Naive thymus-derived CD4-positive, alpha-beta T cell (primary cell): ENCODE results near the gene EPHB4. TPM values are rescaled to one million over a fixed set of nuclear protein-coding genes. Genes with fewer than 3 reads are reported as not detected.
"Not testable (repeated sequence)": the region's sequence is repeated elsewhere in the genome, so short reads cannot be mapped to it uniquely, and the experiment has no call there.

Source experiments
- ATAC-seq: fragments of 150-1000 bp; cut with Tn5 transposase; 2 replicates; pipeline ENCODE4 v1.10.0; 2021; ENCODE audit warnings: mild to moderate bottlenecking, moderate library complexity
- CTCF ChIA-PET: fragments of 350-600 bp; sonication (Branson Sonifier 250); formaldehyde crosslinking; loops from one replicate; lab custom pipeline; 2021; ENCODE audit warnings: antibody characterized with exemption; lab: Charles Lee
- POLR2A ChIA-PET: fragments of 350-600 bp; sonication (Branson Sonifier 250); formaldehyde crosslinking; loops from one replicate; lab custom pipeline; 2021; ENCODE audit warnings: antibody characterized with exemption, inconsistent platforms; lab: Charles Lee
- DNase-seq, 9 donors: peaks; one replicate each; pipeline versions ENCODE4 v3.0.0 to v3.0.0-alpha.2; 2020 to 2022; ENCODE audit warnings: mixed read lengths in 1 of 9
- H3K27ac ChIP-seq: one replicate; pipeline ENCODE4 v1.7.0; 2013; ENCODE audit warnings: mild to moderate bottlenecking, low read depth, low read length, moderate library complexity
- H3K27me3 ChIP-seq, 2 donors: one replicate each; pipeline ENCODE4 v1.7.0; 2013; ENCODE audit warnings: low read length in 2 of 2, mild to moderate bottlenecking in 2 of 2, moderate library complexity in 2 of 2; ENCODE audit not compliant: control insufficient read depth in 2 of 2, insufficient read depth in 2 of 2
- H3K36me3 ChIP-seq, 3 experiments: 1 replicate in 2 of 3; 2 replicates in 1 of 3; pipeline ENCODE4 v1.7.0; 2013; ENCODE audit warnings: low read length in 3 of 3, mild to moderate bottlenecking in 3 of 3, moderate library complexity in 1 of 3; ENCODE audit not compliant: insufficient read depth in 3 of 3, control insufficient read depth in 2 of 3
- H3K4me1 ChIP-seq, 2 donors: one replicate each; pipeline ENCODE4 v1.7.0; 2013; ENCODE audit warnings: low read length in 2 of 2, mild to moderate bottlenecking in 2 of 2, moderate library complexity in 1 of 2; ENCODE audit not compliant: control insufficient read depth in 2 of 2, insufficient read depth in 2 of 2
- H3K4me3 ChIP-seq: 2 replicates; pipeline ENCODE4 v1.7.0; 2013; ENCODE audit warnings: mild to moderate bottlenecking, low read length
- H3K9me3 ChIP-seq, 3 experiments: 1 replicate in 2 of 3; 2 replicates in 1 of 3; pipeline ENCODE4 v1.7.0; 2013; ENCODE audit warnings: low read length in 3 of 3; ENCODE audit not compliant: control insufficient read depth in 2 of 3
- H3K27ac Mint-ChIP-seq, 9 donors: one replicate each; pipeline ENCODE4 v1.8.0; 2020 to 2022; ENCODE audit warnings: mixed read lengths in 9 of 9, mild to moderate bottlenecking in 8 of 9, moderate library complexity in 5 of 9, inconsistent platforms in 2 of 9
- H3K27me3 Mint-ChIP-seq, 5 donors: one replicate each; pipeline ENCODE4 v1.8.0; 2021 to 2022; ENCODE audit warnings: mixed read lengths in 5 of 5, mild to moderate bottlenecking in 1 of 5
- H3K36me3 Mint-ChIP-seq, 5 donors: one replicate each; pipeline ENCODE4 v1.8.0; 2020 to 2022; ENCODE audit warnings: mixed read lengths in 5 of 5, mild to moderate bottlenecking in 3 of 5, inconsistent platforms in 1 of 5
- H3K4me1 Mint-ChIP-seq, 7 donors: one replicate each; pipeline ENCODE4 v1.8.0; 2020 to 2022; ENCODE audit warnings: mixed read lengths in 7 of 7, mild to moderate bottlenecking in 3 of 7, inconsistent platforms in 1 of 7
- H3K4me3 Mint-ChIP-seq, 10 donors: one replicate each; pipeline ENCODE4 v1.8.0; 2020 to 2022; ENCODE audit warnings: mild to moderate bottlenecking in 10 of 10, mixed read lengths in 10 of 10, moderate library complexity in 6 of 10, inconsistent platforms in 2 of 10
- H3K9me3 Mint-ChIP-seq, 11 donors: one replicate each; pipeline ENCODE4 v1.8.0; 2020 to 2022; ENCODE audit warnings: mixed read lengths in 11 of 11, mild to moderate bottlenecking in 4 of 11, inconsistent platforms in 1 of 11, moderate library complexity in 1 of 11
- intact Hi-C, 2 donors: fragments of 100-400 bp; cut with micrococcal nuclease; formaldehyde crosslinking; loops; one replicate each; pipeline ENCODE4 v1.15.1; 2023
- polyA plus RNA-seq, 2 donors: library from polyadenylated mRNA; unstranded; fragments of 300-500 nt; fragmentation: Illumina TruSeq; gene quantifications; one replicate each; pipeline ENCODE4 v1.2.3, GENCODE V29; 2021
- total RNA-seq, 6 experiments: library from RNA in 5 of 6; stranded (reverse) in 5 of 6; gene quantifications; 1 replicate in 5 of 6; 2 replicates in 1 of 6; pipeline ENCODE4 v1.2.3 and lab custom pipeline; 2021 to 2026

Gene EPHB4
- total and polyA plus RNA-seq, 7 experiments from 2014 or later = 0.23 to 13.2 (median 7.3) TPM; not detected in 1

DNA sequence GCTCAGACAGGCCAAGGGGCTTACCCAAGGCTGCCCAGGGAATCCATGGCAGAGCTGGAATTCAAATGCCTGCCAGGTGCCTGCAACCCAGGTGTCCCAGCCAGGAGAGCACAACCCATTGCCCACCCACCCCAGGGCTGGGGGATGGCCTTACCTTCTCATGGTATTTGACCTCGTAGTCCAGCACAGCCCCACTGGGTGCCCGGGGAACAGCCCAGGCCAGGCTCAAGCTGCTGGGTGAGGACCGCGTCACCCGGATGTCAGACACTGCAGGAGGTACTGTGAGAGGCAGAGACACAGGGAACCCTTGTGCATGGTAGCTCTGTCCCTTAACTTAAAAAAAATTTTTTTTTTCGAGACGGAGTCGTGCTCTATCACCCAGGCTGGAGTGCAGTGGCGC, 9.0 kb downstream of the EPHB4 start:
- no peaks in the 10 kb centered on the region for H3K36me3 ChIP-seq
- Mint-ChIP-seq H3K27ac (no peak overlapping the region), H3K9me3 (no peaks in the 10 kb centered on the region), H3K4me1 (peaks cover 0 to 2% (median 0%) of the 10 kb centered on the region in 7 donors), H3K36me3 (peaks cover 0 to 19% (median 0%) of the 10 kb centered on the region in 5 donors), H3K27me3 (no peaks in the 10 kb centered on the region), H3K4me3 (no peak overlapping the region)
- no peaks in the 10 kb centered on the region for H3K9me3 ChIP-seq
- no peak for ATAC-seq
- H3K4me1 ChIP-seq = no peaks in the 10 kb centered on the region
- DNase-seq = no peak
- intact Hi-C loops = no loop called here
- H3K27ac ChIP-seq = no peak overlapping the region
- CTCF ChIA-PET = no interaction called here
- POLR2A ChIA-PET = no interaction called here
- no peaks in the 10 kb centered on the region for H3K27me3 ChIP-seq
- H3K4me3 ChIP-seq = no peak overlapping the region

- Histone ChIP-seq H3K36me3 (no peaks in the 10 kb centered on the region), H3K27ac (no peak overlapping the region), H3K9me3 (no peaks in the 10 kb centered on the region), H3K4me1 (no peaks in the 10 kb centered on the region), H3K4me3 (no peak overlapping the region), H3K27me3 (no peaks in the 10 kb centered on the region)
- intact Hi-C loops = no loop called here
- DNase-seq (no peak), ATAC-seq (no peak)
- CTCF ChIA-PET = no interaction called here
- H3K27ac Mint-ChIP-seq = no peak overlapping the region
- POLR2A ChIA-PET = no interaction called here
- peaks cover 0 to 2% (median 0%) of the 10 kb centered on the region in 7 donors for H3K4me1 Mint-ChIP-seq
- peaks cover 0 to 20% (median 4%) of the 10 kb centered on the region in 5 donors for H3K36me3 Mint-ChIP-seq
- H3K4me3 Mint-ChIP-seq = no peak overlapping the region
- H3K27me3 Mint-ChIP-seq = no peaks in the 10 kb centered on the region
- no peaks in the 10 kb centered on the region for H3K9me3 Mint-ChIP-seq
Measured at GRCh38 chr7:100817097-100817496, 10.2 kb downstream of the EPHB4 start.

DNA sequence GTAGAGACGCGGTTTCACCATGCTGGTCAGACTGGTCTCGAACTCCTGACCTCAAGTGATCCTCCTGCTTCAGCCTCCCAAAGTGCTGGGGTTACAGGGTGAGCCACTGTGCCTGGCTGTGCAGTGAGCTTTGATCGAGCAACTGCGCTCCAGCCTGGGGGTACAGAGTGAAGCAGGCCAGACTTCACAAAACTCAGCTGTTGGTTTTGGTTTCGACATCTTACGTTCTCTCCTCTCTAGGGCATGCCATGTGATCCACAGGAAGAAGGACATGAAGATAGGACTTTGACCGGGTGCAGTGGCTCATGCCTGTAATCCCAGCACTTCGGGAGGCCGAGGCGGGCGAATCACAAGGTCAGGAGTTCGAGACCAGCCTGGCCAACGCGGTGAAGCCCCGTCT, 10.8 kb downstream of the EPHB4 start:
- ATAC-seq, H3K27ac ChIP-seq, H3K9me3 ChIP-seq, H3K4me1 Mint-ChIP-seq, DNase-seq, H3K9me3 Mint-ChIP-seq, H3K27me3 Mint-ChIP-seq, H3K36me3 ChIP-seq, H3K4me1 ChIP-seq, H3K4me3 ChIP-seq, H3K4me3 Mint-ChIP-seq, intact Hi-C loops, POLR2A ChIA-PET, H3K27me3 ChIP-seq, H3K27ac Mint-ChIP-seq: not testable (repeated sequence)
- CTCF ChIA-PET = interaction anchor here (0.6 to 0.7 kb wide), 2 partner anchors 32 to 767 kb away, joined by 3 to 4 read pairs; no protein-coding TSS in a partner anchor
- peaks cover 0 to 20% (median 4%) of the 10 kb centered on the region in 5 donors for H3K36me3 Mint-ChIP-seq

DNA sequence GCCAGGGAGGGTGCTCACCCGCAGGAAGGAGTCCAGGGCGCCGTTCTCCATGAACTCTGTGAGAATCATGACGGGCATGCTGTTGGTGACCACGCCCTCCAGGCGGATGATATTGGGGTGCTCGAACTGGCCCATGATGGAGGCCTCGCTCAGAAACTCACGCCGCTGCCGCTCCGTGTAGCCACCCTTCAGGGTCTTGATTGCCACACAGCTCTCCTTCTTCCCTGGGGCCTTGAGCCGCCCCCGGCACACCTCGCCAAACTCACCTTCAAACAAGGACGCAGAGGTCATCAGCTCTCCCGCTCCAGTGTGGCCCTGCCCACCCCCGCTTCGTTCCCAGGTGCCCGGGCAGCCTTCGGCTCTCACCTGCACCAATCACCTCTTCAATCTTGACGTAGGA, 14.6 kb downstream of the EPHB4 start:
- Histone ChIP-seq H3K36me3 (no peaks in the 10 kb centered on the region), H3K27me3 (no peaks in the 10 kb centered on the region), H3K27ac (no peak overlapping the region), H3K4me3 (no peak overlapping the region), H3K9me3 (no peaks in the 10 kb centered on the region), H3K4me1 (no peaks in the 10 kb centered on the region)
- Mint-ChIP-seq H3K9me3 (no peaks in the 10 kb centered on the region), H3K4me3 (no peak overlapping the region), H3K36me3 (peaks cover 0 to 35% (median 4%) of the 10 kb centered on the region in 5 donors), H3K27me3 (no peaks in the 10 kb centered on the region), H3K4me1 (peaks cover 0 to 2% (median 0%) of the 10 kb centered on the region in 7 donors), H3K27ac (no peak overlapping the region)
- CTCF ChIA-PET = no interaction called here
- POLR2A ChIA-PET = no interaction called here
- DNase-seq (no peak), ATAC-seq (no peak)
- intact Hi-C loops = no loop called here

DNA sequence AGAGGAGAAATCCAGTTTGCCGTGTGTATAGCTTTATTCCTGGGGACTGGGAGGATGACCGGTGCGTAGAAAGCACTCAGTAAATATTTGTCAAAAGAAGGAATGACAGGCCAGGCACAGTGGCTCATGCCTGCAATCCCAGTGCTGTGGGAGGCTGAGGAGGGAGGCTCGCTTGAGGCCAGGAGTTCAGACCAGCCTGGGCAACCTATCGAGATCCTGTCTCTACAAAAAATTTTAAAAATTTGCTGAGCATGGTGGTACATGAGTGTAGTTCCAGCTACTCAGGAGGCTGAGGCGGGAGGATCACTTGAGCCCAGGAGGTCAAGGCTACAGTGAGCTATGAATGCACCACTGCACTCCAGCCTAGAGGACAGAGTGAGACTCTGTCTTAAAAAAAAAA, 15.8 kb downstream of the EPHB4 start:
- Histone ChIP-seq H3K27me3 (no peaks in the 10 kb centered on the region), H3K4me3 (no peak overlapping the region), H3K4me1 (no peaks in the 10 kb centered on the region), H3K27ac (no peak overlapping the region), H3K9me3 (no peaks in the 10 kb centered on the region), H3K36me3 (no peaks in the 10 kb centered on the region)
- Mint-ChIP-seq H3K27me3 (no peaks in the 10 kb centered on the region), H3K9me3 (no peaks in the 10 kb centered on the region), H3K4me1 (no peaks in the 10 kb centered on the region), H3K27ac (no peak overlapping the region), H3K36me3 (peaks cover 0 to 38% (median 4%) of the 10 kb centered on the region in 5 donors), H3K4me3 (no peak overlapping the region)
- POLR2A ChIA-PET = no interaction called here
- intact Hi-C loops = no loop called here
- ATAC-seq (no peak), DNase-seq (no peak)
- CTCF ChIA-PET = no interaction called here

- Histone ChIP-seq H3K4me3 (no peak overlapping the region), H3K27ac (no peak overlapping the region), H3K4me1 (no peaks in the 10 kb centered on the region), H3K27me3 (no peaks in the 10 kb centered on the region), H3K9me3 (no peaks in the 10 kb centered on the region), H3K36me3 (no peaks in the 10 kb centered on the region)
- Mint-ChIP-seq H3K4me1 (peaks cover 0 to 5% (median 5%) of the 10 kb centered on the region in 7 donors), H3K4me3 (no peak overlapping the region), H3K9me3 (no peaks in the 10 kb centered on the region), H3K27me3 (peaks cover 0 to 5% (median 0%) of the 10 kb centered on the region in 5 donors), H3K27ac (peak overlapping the region in 1 of 9 donors; percentile 26), H3K36me3 (peaks cover 0 to 38% (median 7%) of the 10 kb centered on the region in 5 donors)
- POLR2A ChIA-PET = interaction anchor here (1.1 kb wide), 1 partner anchor 586 kb away, joined by 8 read pairs; no protein-coding TSS in a partner anchor
- CTCF ChIA-PET = no interaction called here
- intact Hi-C loops = no loop called here
- DNase-seq = no peak
- ATAC-seq = no peak
Measured at GRCh38 chr7:100808354-100808875, 18.9 kb downstream of the EPHB4 start.

GRCh38 chr7:100806883-100807282, 20.4 kb downstream of the EPHB4 start:
- CTCF ChIA-PET, H3K27me3 ChIP-seq, H3K27me3 Mint-ChIP-seq, H3K4me3 ChIP-seq, H3K4me1 ChIP-seq, intact Hi-C loops, H3K9me3 Mint-ChIP-seq, ATAC-seq, H3K27ac ChIP-seq, DNase-seq, H3K27ac Mint-ChIP-seq, H3K9me3 ChIP-seq, POLR2A ChIA-PET, H3K36me3 ChIP-seq, H3K4me3 Mint-ChIP-seq: not testable (repeated sequence)
- H3K36me3 Mint-ChIP-seq = peaks cover 0 to 33% (median 3%) of the 10 kb centered on the region in 5 donors
- peaks cover 0 to 10% (median 5%) of the 10 kb centered on the region in 7 donors for H3K4me1 Mint-ChIP-seq
